GM18519 (cell line): ENCODE measurements around the gene CMIP.
"Not testable (repeated sequence)": the region's sequence is repeated elsewhere in the genome, so short reads cannot be mapped to it uniquely, and the experiment has no call there.

Experiments used
- ATAC-seq: cut with Tn5 transposase; IDR thresholded peaks from one replicate; pipeline ENCODE4 v1.9.1; 2021; ENCODE audit warnings: mild to moderate bottlenecking, moderate library complexity; ENCODE audit not compliant: unreplicated experiment, low FRiP score

CMIP gene

GRCh38 chr16:81575834-81576233 lies 131.2 kb downstream of the CMIP start:
- no peak for ATAC-seq

DNA sequence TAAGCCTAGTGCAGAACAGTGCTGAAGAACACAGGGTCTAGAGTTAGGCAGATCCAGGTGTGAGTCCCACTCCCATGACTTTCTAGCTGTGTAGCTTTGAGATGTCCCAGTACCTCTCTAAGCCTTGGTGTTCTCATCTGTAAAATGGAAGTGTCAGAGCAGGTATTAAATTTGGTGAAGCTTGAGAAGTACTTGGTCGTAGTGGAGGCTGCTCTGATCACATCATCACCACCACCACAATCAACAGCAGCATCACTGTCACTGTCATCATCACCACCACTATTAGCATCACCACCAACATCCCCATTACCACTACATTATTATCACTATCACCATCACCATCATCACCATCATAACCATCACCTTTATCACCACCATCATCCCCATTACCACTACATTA lies 132.1 kb downstream of the CMIP start:
- ATAC-seq: no peak

DNA sequence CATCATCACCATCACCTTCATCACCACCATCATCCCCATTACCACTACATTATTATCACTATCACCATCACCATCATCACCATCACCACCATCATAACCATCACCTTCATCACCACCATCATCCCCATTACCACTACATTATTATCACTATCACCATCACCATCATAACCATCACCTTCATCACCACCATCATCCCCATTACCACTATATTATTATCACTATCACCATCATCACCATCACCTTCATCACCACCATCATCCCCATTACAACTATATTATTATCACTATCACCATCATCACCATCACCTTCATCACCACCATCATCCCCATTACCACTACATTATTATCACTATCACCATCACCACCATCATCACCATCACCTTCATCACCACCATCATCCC lies 132.7 kb downstream of the CMIP start:
- not testable (repeated sequence) for ATAC-seq

GRCh38 chr16:81578076-81578475 lies 133.5 kb downstream of the CMIP start:
- ATAC-seq: no peak

- ATAC-seq: no peak
Measured at GRCh38 chr16:81578636-81579413, 134.2 kb downstream of the CMIP start.

GRCh38 chr16:81581107-81581506 lies 136.5 kb downstream of the CMIP start:
- ATAC-seq: no peak

- no peak for ATAC-seq
Measured at GRCh38 chr16:81582655-81583441, 138.2 kb downstream of the CMIP start.

DNA sequence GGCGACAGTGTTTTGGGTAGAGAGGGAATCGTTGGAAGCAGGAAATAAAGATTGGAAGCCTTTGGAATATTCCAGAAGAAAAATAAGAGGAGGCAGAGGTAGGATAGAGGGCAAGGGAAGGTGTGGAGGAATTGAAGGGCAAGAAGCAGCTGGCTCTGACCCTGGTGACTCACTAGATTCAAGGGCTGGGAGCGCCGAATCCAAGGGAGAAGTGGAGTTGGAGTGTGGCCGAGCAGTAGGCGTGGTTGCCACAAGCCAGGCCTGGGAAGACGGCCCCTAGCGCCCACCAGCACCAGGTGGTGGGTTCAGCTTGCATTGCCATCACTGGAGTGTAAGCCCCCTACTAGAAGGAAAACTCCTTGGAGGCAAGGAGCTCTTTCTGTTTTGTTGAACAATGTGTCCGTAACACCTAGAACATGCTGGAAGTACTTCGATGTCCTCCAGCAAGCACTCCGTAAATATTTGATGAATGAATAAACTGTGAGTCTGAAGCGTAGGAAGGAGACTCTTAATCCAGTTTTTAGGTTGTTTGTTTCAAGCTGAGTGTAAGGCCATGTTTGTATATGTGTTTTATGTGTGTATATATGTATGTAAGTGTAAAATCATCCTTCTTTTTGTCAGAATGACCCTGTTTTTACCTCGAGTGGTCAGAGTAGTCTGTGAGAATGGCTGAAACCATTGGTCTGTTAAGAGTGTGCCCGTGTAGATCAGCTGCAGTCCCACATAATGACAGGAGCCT lies 139.5 kb downstream of the CMIP start:
- ATAC-seq: no peak

- no peak for ATAC-seq
Measured at GRCh38 chr16:81585785-81586184, 141.2 kb downstream of the CMIP start.

GRCh38 chr16:81586417-81586816 lies 141.8 kb downstream of the CMIP start:
- no peak for ATAC-seq

DNA sequence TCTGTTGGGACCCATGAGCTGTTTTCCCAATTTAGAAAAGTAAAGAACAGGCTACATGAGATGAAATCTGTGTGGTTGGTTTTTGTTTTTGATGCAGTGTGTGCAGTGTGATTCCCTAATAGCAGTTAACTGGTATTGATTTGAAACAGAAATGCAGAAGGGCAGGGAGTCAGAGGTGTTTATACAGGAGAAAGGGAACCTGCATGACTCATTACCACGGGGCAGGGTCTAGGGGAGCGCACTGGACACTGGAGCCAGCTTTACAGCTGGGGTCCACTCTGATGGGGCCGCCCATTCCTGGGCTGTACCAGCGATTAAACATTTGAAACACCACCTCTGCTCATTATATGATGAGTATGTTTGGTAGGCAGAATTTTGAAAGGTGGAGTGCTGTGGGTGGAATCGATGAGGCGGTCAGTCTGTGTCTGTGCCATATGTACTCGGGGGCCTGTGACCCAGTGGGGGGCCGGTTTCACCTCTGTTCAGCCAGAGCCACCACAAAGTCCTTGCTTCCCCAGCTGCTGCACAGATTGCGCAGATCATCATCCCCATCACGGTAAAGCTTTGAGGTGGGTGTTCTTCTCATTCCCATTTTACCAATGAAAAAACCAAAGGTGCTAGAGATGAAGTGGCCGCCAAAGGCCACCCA lies 142.5 kb downstream of the CMIP start:
- no peak for ATAC-seq

- ATAC-seq: no peak
Measured at GRCh38 chr16:81587626-81588160, 143.1 kb downstream of the CMIP start.

GRCh38 chr16:81588326-81589081 lies 143.9 kb downstream of the CMIP start:
- ATAC-seq: no peak

DNA sequence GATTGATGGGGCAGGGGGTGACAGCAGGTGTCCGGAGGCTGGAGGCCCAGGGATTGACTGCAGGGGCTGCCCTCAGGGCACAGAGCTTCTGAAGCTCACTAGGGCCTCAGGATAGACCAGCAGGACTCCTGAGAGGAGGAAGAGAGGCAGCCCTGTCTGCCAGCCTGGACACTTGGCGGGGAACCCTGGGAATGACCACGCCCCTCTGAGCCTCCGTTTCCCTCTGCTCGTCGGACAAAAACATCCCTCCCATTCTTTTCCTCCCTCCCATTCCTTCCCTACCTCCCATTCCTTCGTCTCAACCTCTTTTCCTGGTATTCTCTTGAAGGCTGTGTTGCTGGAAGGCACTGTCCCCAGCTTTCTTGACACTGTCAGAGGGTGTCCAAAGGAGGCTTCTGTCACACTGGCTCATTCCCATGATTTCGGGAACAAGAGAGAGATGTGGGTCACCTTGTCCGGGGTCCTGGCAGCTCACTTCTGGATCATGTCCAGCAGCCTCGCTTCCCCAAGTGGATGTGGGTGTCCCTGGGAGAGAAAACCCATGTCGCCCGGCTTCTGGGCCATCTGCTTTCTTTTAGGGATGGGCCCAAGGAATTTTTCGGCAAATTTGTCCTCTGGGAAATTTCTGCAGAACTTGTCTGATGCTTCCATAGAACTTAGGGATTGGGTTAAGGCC lies 145.5 kb downstream of the CMIP start:
- ATAC-seq: no peak

GRCh38 chr16:81590714-81591544 lies 146.3 kb downstream of the CMIP start:
- ATAC-seq: no peak

GRCh38 chr16:81591545-81591870 lies 146.9 kb downstream of the CMIP start:
- ATAC-seq: no peak

GRCh38 chr16:81592353-81592866 lies 147.8 kb downstream of the CMIP start:
- no peak for ATAC-seq

- ATAC-seq: no peak
Measured at GRCh38 chr16:81593481-81593880, 148.9 kb downstream of the CMIP start.
